Endothelial cell of umbilical vein (primary cell): ENCODE measurements around the gene CLEC11A. TPM values are rescaled to one million over a fixed set of nuclear protein-coding genes. Genes with fewer than 3 reads are reported as not detected.

Source experiments
- BruUV-seq: library from RNA; stranded (reverse); fragments of 400-500 nt; replicated peaks from 2 replicates; lab custom pipeline; 2021; lab: Mats Ljungman, UMichigan
- CTCF ChIA-PET: fragments of 300-600, 350-600 bp; sonication (Branson Sonifier 250); formaldehyde crosslinking; loops from one replicate; lab custom pipeline; 2021; ENCODE audit warnings: antibody characterized with exemption, inconsistent platforms; lab: Charles Lee
- POLR2A ChIA-PET: fragments of 300-600, 350-600 bp; sonication (Branson Sonifier 250); formaldehyde crosslinking; loops from one replicate; lab custom pipeline; 2021; ENCODE audit warnings: antibody characterized with exemption, inconsistent platforms; lab: Charles Lee
- DNase-seq: peaks from one replicate; pipeline ENCODE4 v3.0.0-alpha.2; 2011; ENCODE audit warnings: low read depth, low spot score
- FAIRE-seq: peaks from 2 replicates; lab custom pipeline; 2011; peaks lifted over from hg19 to GRCh38; lab: Jason Lieb, UNC
- H2AFZ ChIP-seq: 2 replicates; pipeline ENCODE4 v1.6.0; 2012; ENCODE audit warnings: low read depth, low read length, control low read depth, inconsistent platforms
- H3K27ac ChIP-seq: 2 replicates; pipeline ENCODE4 v1.5.1; 2011; ENCODE audit warnings: low read depth, mild to moderate bottlenecking, control low read depth, low read length, moderate library complexity; ENCODE audit not compliant: insufficient read depth
- H3K27me3 ChIP-seq, 2 experiments: 2 replicates each; pipeline versions ENCODE4 v1.6.0 to v1.6.1; 2011; ENCODE audit warnings: low read length in 2 of 2, mixed read lengths in 1 of 2; ENCODE audit not compliant: control insufficient read depth in 2 of 2, insufficient read depth in 2 of 2
- H3K36me3 ChIP-seq, 2 experiments: 2 replicates in 1 of 2; 3 replicates in 1 of 2; pipeline ENCODE4 v1.5.1; 2011; ENCODE audit warnings: low read length in 2 of 2, mild to moderate bottlenecking in 1 of 2, moderate library complexity in 1 of 2; ENCODE audit not compliant: control insufficient read depth in 2 of 2, insufficient read depth in 2 of 2; ENCODE audit errors: extremely low read depth in 1 of 2
- H3K4me1 ChIP-seq: 3 replicates; pipeline ENCODE4 v1.5.1; 2011; ENCODE audit warnings: mild to moderate bottlenecking, low read length; ENCODE audit not compliant: control insufficient read depth, insufficient read depth; ENCODE audit errors: extremely low read depth
- H3K4me2 ChIP-seq: 2 replicates; pipeline ENCODE4 v1.6.1; 2011; ENCODE audit warnings: low read length, control low read depth, mixed read lengths; ENCODE audit not compliant: insufficient read depth
- H3K4me3 ChIP-seq, 3 experiments: fragments of 200-600 bp in 1 of 3; sonication (generic), shearing (Covaris generic) in 1 of 3; replicated peaks in 1 of 3; 2 replicates each; pipeline ENCODE4 v1.5.1; 2011 to 2016; ENCODE audit warnings: control low read depth in 3 of 3, low read length in 3 of 3, mild to moderate bottlenecking in 2 of 3, inconsistent platforms in 1 of 3, low read depth in 1 of 3, moderate library complexity in 1 of 3; ENCODE audit not compliant: insufficient read depth in 1 of 3
- H3K79me2 ChIP-seq: 2 replicates; pipeline ENCODE4 v1.6.0; 2012; ENCODE audit warnings: low read length, inconsistent platforms; ENCODE audit not compliant: control insufficient read depth, insufficient read depth
- H3K9ac ChIP-seq: replicated peaks from 2 replicates; pipeline ENCODE3; 2011; ENCODE audit warnings: low read length, control low read depth; ENCODE audit not compliant: insufficient read depth; ENCODE audit errors: extremely low read depth
- H3K9me1 ChIP-seq: replicated peaks from 3 replicates; pipeline ENCODE4 v1.6.0; 2011; ENCODE audit warnings: mild to moderate bottlenecking, low read length; ENCODE audit not compliant: control insufficient read depth, insufficient read depth; ENCODE audit errors: extremely low read depth
- H3K9me3 ChIP-seq: replicated peaks from 2 replicates; pipeline ENCODE4 v1.5.1; 2012; ENCODE audit warnings: low read length, inconsistent platforms; ENCODE audit not compliant: control insufficient read depth, insufficient read depth
- H4K20me1 ChIP-seq: replicated peaks from 2 replicates; pipeline ENCODE3; 2011; ENCODE audit warnings: mild to moderate bottlenecking, low read length; ENCODE audit not compliant: control insufficient read depth, insufficient read depth; ENCODE audit errors: extremely low read depth
- EZH2 ChIP-seq: IDR thresholded peaks from 2 replicates; pipeline ENCODE4 v1.6.1; 2012; ENCODE audit warnings: borderline replicate concordance, low read depth, mild to moderate bottlenecking, moderate library complexity, low read length, inconsistent platforms; ENCODE audit not compliant: severe bottlenecking
- FOS ChIP-seq: IDR thresholded peaks from 2 replicates; pipeline ENCODE4 v1.6.1; 2011; ENCODE audit warnings: mild to moderate bottlenecking, low read length, moderate library complexity, borderline replicate concordance; ENCODE audit not compliant: insufficient read depth
- GATA2 ChIP-seq: IDR thresholded peaks from 2 replicates; pipeline ENCODE4 v1.7.0; 2011; ENCODE audit warnings: low read depth, mild to moderate bottlenecking, moderate library complexity, mixed read lengths, low read length; ENCODE audit not compliant: insufficient read length, insufficient read depth
- JUN ChIP-seq: IDR thresholded peaks from 2 replicates; pipeline ENCODE4 v1.6.1; 2011; ENCODE audit warnings: borderline replicate concordance, low read depth; ENCODE audit not compliant: insufficient read length, insufficient read depth
- MAX ChIP-seq: IDR thresholded peaks from 2 replicates; pipeline ENCODE4 v1.6.1; 2011; ENCODE audit not compliant: insufficient read depth, insufficient read length
- MYC ChIP-seq: IDR thresholded peaks from one replicate; pipeline ENCODE4 v1.6.1; 2011; ENCODE audit warnings: mild to moderate bottlenecking, low read depth, low read length
- POLR2AphosphoS5 ChIP-seq: IDR thresholded peaks from 2 replicates; pipeline ENCODE4 v1.6.1; 2012; ENCODE audit warnings: low read depth, mild to moderate bottlenecking, control low read depth, low read length, moderate library complexity; ENCODE audit not compliant: insufficient read depth
- dilution Hi-C: fragments of 300-500 bp; cut with MboI; formaldehyde crosslinking; loops from one replicate; pipeline ENCODE4 v1.15.0; 2019; ENCODE audit warnings: low sequenced_read_pairs; ENCODE audit not compliant: extremely low pct_ligation_motif_present
- intact Hi-C: fragments of 100-400 bp; cut with micrococcal nuclease; formaldehyde crosslinking; loops from one replicate; pipeline ENCODE4 v1.10.0; 2022
- polyA plus RNA-seq, 4 experiments: library from polyadenylated mRNA; depleted of rRNA in 3 of 4; stranded (reverse) in 3 of 4; unstranded in 1 of 4; fragments of >200 nt; gene quantifications; 2 replicates each; pipeline versions ENCODE4 v1.2.1 to v1.2.3, GENCODE V29; 2011 to 2012; ENCODE audit warnings: missing spikeins in 1 of 4
- total RNA-seq: library from RNA; stranded (reverse); gene quantifications from 2 replicates; pipeline ENCODE4 v1.2.3, GENCODE V29; 2021

The CLEC11A gene
- total and polyA plus RNA-seq, 2 donors (not counting 3 experiments of a cell fraction or from before 2014, with no cell fraction given), result 10.4 to 30.1 TPM

GRCh38 chr19:50718255-50719118 lies 4.7 kb upstream of the CLEC11A start:
- Histone ChIP-seq H3K36me3 (no peaks in the 10 kb centered on the region), H3K9me3 (no peaks in the 10 kb centered on the region), H3K27ac (no peak overlapping the region), H3K4me2 (no peak overlapping the region), H3K4me1 (peaks cover 9% of the 10 kb centered on the region), H3K27me3 (peaks cover 3 to 7% of the 10 kb centered on the region in 2 experiments), H3K4me3 (peak overlapping the region in 1 of 3 experiments; percentile 36), H3K9ac (no peak overlapping the region), H3K79me2 (no peaks in the 10 kb centered on the region), H2AFZ (no peak overlapping the region), H3K9me1 (no peaks in the 10 kb centered on the region), H4K20me1 (no peaks in the 10 kb centered on the region)
- DNase-seq (no peak), FAIRE-seq (no peak)
- POLR2A ChIA-PET, result no interaction called here
- dilution Hi-C loops, result no loop called here
- BruUV-seq, result no TSS peak
- CTCF ChIA-PET, result interaction anchor here (1.0 kb wide), 2 partner anchors 13 to 15 kb away, joined by 3 to 7 read pairs; no protein-coding TSS in a partner anchor
- intact Hi-C loops, result no loop called here
- TF ChIP-seq POLR2AphosphoS5 (no peak), EZH2 (peak; percentile 60)

- H3K9ac ChIP-seq, result no peak overlapping the region
- H3K27ac ChIP-seq, result no peak overlapping the region
- CTCF ChIA-PET, result interaction anchor here (1.0 kb wide), 2 partner anchors 14 to 16 kb away, joined by 3 to 7 read pairs; no protein-coding TSS in a partner anchor
- BruUV-seq, result no TSS peak
- no peaks in the 10 kb centered on the region for H4K20me1 ChIP-seq
- no peak for DNase-seq
- no peak for FAIRE-seq
- intact Hi-C loops (no loop called here), dilution Hi-C loops (no loop called here)
- H3K9me1 ChIP-seq, result no peaks in the 10 kb centered on the region
- H3K4me2 ChIP-seq, result no peak overlapping the region
- no peaks in the 10 kb centered on the region for H3K79me2 ChIP-seq
- H3K4me3 ChIP-seq, result peak overlapping the region in 1 of 3 experiments; percentile 36
- H2AFZ ChIP-seq, result no peak overlapping the region
- POLR2A ChIA-PET, result no interaction called here
- TF ChIP-seq JUN, result no peak
- no peak for TF ChIP-seq MAX
- TF ChIP-seq GATA2, result no peak
- TF ChIP-seq MYC, result no peak
- TF ChIP-seq FOS, result no peak
- TF ChIP-seq EZH2, result no peak
- no peaks in the 10 kb centered on the region for H3K9me3 ChIP-seq
- peaks cover 3 to 7% of the 10 kb centered on the region in 2 experiments for H3K27me3 ChIP-seq
- no peaks in the 10 kb centered on the region for H3K36me3 ChIP-seq
- peaks cover 15% of the 10 kb centered on the region for H3K4me1 ChIP-seq
These were observed 4.1 kb upstream of the CLEC11A start for GRCh38 chr19:50719119-50719435.
